Measurements from ENCODE around the gene SNRPD2. TPM values are rescaled to one million over a fixed set of nuclear protein-coding genes. Genes with fewer than 3 reads are reported as not detected.

SNRPD2 gene
- total RNA-seq, 1 donor from 2014 or later = 507 TPM

GRCh38 chr19:45641274-45642105, 50.3 kb downstream of the SNRPD2 start:
- DNase-seq (peak; percentile 72), ATAC-seq (ENCODE audit: low read depth) (peak; percentile 47)
- TF ChIP-seq CTCF (IDR thresholded peaks at IDR 0.05) = no peak
- intact Hi-C loops (cut with micrococcal nuclease) = loop anchor here (1.0 to 10.0 kb wide), 5 partner anchors 11 to 887 kb away; partner anchors contain the start of genes POLR1G, PPP1R13L and QPCTL
- Mint-ChIP-seq H3K4me3 (peak overlapping the region; percentile 86), H3K9me3 (no peaks in the 10 kb centered on the region), H3K27me3 (no peaks in the 10 kb centered on the region), H3K4me1 (peaks cover 50% of the 10 kb centered on the region), H3K27ac (peak overlapping the region; percentile 97), H3K36me3 (ENCODE audit: low read depth) (peaks cover 10% of the 10 kb centered on the region)
- POLR2A ChIA-PET = interaction anchor here (0.6 to 2.9 kb wide), 34 partner anchors 8 to 236 kb away, joined by 3 to 30 read pairs (median 6); partner anchors contain the start of genes FOSB, GIPR, OPA3 and QPCTL
- CTCF ChIA-PET = interaction anchor here (0.7 to 4.4 kb wide), 23 partner anchors 10 to 202 kb away, joined by 3 to 32 read pairs (median 5); partner anchors contain the start of genes OPA3 and QPCTL

GRCh38 chr19:45640849-45641273, 50.9 kb downstream of the SNRPD2 start:
- ATAC-seq (ENCODE audit: low read depth) (no peak), DNase-seq (peak; percentile 39)
- peak overlapping the region; percentile 86 for H3K4me3 Mint-ChIP-seq
- intact Hi-C loops (cut with micrococcal nuclease) = loop anchor here (1.0 to 10.0 kb wide), 4 partner anchors 51 to 886 kb away; partner anchors contain the start of genes POLR1G, PPP1R13L and QPCTL
- H3K36me3 Mint-ChIP-seq (ENCODE audit: low read depth) = peaks cover 14% of the 10 kb centered on the region
- TF ChIP-seq CTCF (IDR thresholded peaks at IDR 0.05) = no peak
- no peaks in the 10 kb centered on the region for H3K9me3 Mint-ChIP-seq
- ChIA-PET POLR2A (interaction anchor here (0.7 to 2.9 kb wide), 18 partner anchors 10 to 235 kb away, joined by 3 to 30 read pairs (median 8); partner anchors contain the start of genes FOSB, OPA3, QPCTL and SNRPD2), CTCF (interaction anchor here (0.8 to 4.4 kb wide), 9 partner anchors 9 to 201 kb away, joined by 4 to 32 read pairs (median 6); partner anchors contain the start of gene QPCTL)
- H3K27ac Mint-ChIP-seq = peak overlapping the region; percentile 97
- H3K4me1 Mint-ChIP-seq = peaks cover 44% of the 10 kb centered on the region
- H3K27me3 Mint-ChIP-seq = no peaks in the 10 kb centered on the region

GRCh38 chr19:45638930-45639729, 52.6 kb downstream of the SNRPD2 start, which contains the start of gene EML2:
TSS of gene EML2 (minus strand) at chr19:45639397. CDS start at chr19:45639376, 21 bp downstream.
- Mint-ChIP-seq H3K36me3 (ENCODE audit: low read depth) (peaks cover 14% of the 10 kb centered on the region), H3K4me1 (peaks cover 39% of the 10 kb centered on the region), H3K9me3 (no peaks in the 10 kb centered on the region), H3K27me3 (no peaks in the 10 kb centered on the region), H3K27ac (peak within 1 kb of the TSS; percentile 90), H3K4me3 (peak within 1 kb of the TSS; percentile 92)
- ChIA-PET POLR2A (interaction anchor here (0.5 to 1.3 kb wide), 3 partner anchors 13 to 55 kb away, joined by 3 to 8 read pairs (median 3); no protein-coding TSS in a partner anchor), CTCF (interaction anchor here (1.0 kb wide), 1 partner anchor 42 kb away, joined by 3 read pairs; no protein-coding TSS in a partner anchor)
- no peak for TF ChIP-seq CTCF (IDR thresholded peaks at IDR 0.05)
- peak; percentile 67 for DNase-seq
- intact Hi-C loops (cut with micrococcal nuclease) = no loop called here
- ATAC-seq (ENCODE audit: low read depth) = peak; percentile 19

- no peak for ATAC-seq (ENCODE audit: low read depth)
- ChIA-PET POLR2A (interaction anchor here (1.3 kb wide), 1 partner anchor 39 kb away, joined by 3 read pairs; no protein-coding TSS in a partner anchor), CTCF (no interaction called here)
- no peaks in the 10 kb centered on the region for H3K27me3 Mint-ChIP-seq
- H3K9me3 Mint-ChIP-seq = no peaks in the 10 kb centered on the region
- H3K27ac Mint-ChIP-seq = no peak overlapping the region
- H3K36me3 Mint-ChIP-seq (ENCODE audit: low read depth) = peaks cover 17% of the 10 kb centered on the region
- peaks cover 31% of the 10 kb centered on the region for H3K4me1 Mint-ChIP-seq
- DNase-seq = no peak
- H3K4me3 Mint-ChIP-seq = peak overlapping the region; percentile 92
- intact Hi-C loops (cut with micrococcal nuclease) = no loop called here
- no peak for TF ChIP-seq CTCF (IDR thresholded peaks at IDR 0.05)
These were observed 53.7 kb downstream of the SNRPD2 start for GRCh38 chr19:45637890-45638667.

Other genes with a start within 250 kb of the SNRPD2 start
- 16.8 and 20.4 TPM in 2 replicates for gene FOSB, start 224.0 kb downstream of the SNRPD2 start, total RNA-seq
- gene RTN2, start 194.9 kb downstream of the SNRPD2 start, total RNA-seq = 1.2 and 1.5 TPM in 2 replicates
- 0.80 and 1.4 TPM in 2 replicates for gene PPM1N, start 193.5 kb downstream of the SNRPD2 start, total RNA-seq
- gene VASP, start 184.5 kb downstream of the SNRPD2 start, total RNA-seq = 294 and 300 TPM in 2 replicates
- 12.0 and 14.4 TPM in 2 replicates for gene OPA3, start 107.2 kb downstream of the SNRPD2 start, total RNA-seq
- not detected in 2 replicates for gene GPR4, start 89.7 kb downstream of the SNRPD2 start, total RNA-seq
- gene EML2, start 52.6 kb downstream of the SNRPD2 start, total RNA-seq = 73.8 and 97.7 TPM in 2 replicates
- gene GIPR, start 23.7 kb downstream of the SNRPD2 start, total RNA-seq = 0.49 and 0.69 TPM in 2 replicates
- gene QPCTL, start 713 bp upstream of the SNRPD2 start, total RNA-seq = 19.3 and 21.1 TPM in 2 replicates
- 36.3 and 44.0 TPM in 2 replicates for gene FBXO46, start 38.9 kb upstream of the SNRPD2 start, total RNA-seq
- not detected in 2 replicates for gene MEIOSIN, start 41.5 kb upstream of the SNRPD2 start, total RNA-seq
- 1.2 and 1.9 TPM in 2 replicates for gene SIX5, start 77.3 kb upstream of the SNRPD2 start, total RNA-seq
- gene DMPK, start 90.5 kb upstream of the SNRPD2 start, total RNA-seq = 34.3 and 39.0 TPM in 2 replicates
- 64.7 and 77.3 TPM in 2 replicates for gene DMWD, start 100.9 kb upstream of the SNRPD2 start, total RNA-seq
- 0.29 and 0.51 TPM in 2 replicates for gene RSPH6A, start 123.4 kb upstream of the SNRPD2 start, total RNA-seq
- gene SYMPK, start 171.2 kb upstream of the SNRPD2 start, total RNA-seq = 131 and 150 TPM in 2 replicates
- not detected in 2 replicates for gene FOXA3, start 172.4 kb upstream of the SNRPD2 start, total RNA-seq
- 14.8 and 17.5 TPM in 2 replicates for gene IRF2BP1, start 194.2 kb upstream of the SNRPD2 start, total RNA-seq
- 5.6 and 6.0 TPM in 2 replicates for gene MYPOP, start 210.7 kb upstream of the SNRPD2 start, total RNA-seq
- not detected in 2 replicates for gene NANOS2, start 222.8 kb upstream of the SNRPD2 start, total RNA-seq

Measured in activated B cell treated with CpG ODN at 0.5 μM for 24 hours (primary cell).